ENCODE data around the gene KLHL30. TPM values are rescaled to one million over a fixed set of nuclear protein-coding genes. Genes with fewer than 3 reads are reported as not detected.

The KLHL30 gene
- total RNA-seq, 4 donors from 2014 or later: 0.13 to 0.64 (median 0.34) TPM

DNA sequence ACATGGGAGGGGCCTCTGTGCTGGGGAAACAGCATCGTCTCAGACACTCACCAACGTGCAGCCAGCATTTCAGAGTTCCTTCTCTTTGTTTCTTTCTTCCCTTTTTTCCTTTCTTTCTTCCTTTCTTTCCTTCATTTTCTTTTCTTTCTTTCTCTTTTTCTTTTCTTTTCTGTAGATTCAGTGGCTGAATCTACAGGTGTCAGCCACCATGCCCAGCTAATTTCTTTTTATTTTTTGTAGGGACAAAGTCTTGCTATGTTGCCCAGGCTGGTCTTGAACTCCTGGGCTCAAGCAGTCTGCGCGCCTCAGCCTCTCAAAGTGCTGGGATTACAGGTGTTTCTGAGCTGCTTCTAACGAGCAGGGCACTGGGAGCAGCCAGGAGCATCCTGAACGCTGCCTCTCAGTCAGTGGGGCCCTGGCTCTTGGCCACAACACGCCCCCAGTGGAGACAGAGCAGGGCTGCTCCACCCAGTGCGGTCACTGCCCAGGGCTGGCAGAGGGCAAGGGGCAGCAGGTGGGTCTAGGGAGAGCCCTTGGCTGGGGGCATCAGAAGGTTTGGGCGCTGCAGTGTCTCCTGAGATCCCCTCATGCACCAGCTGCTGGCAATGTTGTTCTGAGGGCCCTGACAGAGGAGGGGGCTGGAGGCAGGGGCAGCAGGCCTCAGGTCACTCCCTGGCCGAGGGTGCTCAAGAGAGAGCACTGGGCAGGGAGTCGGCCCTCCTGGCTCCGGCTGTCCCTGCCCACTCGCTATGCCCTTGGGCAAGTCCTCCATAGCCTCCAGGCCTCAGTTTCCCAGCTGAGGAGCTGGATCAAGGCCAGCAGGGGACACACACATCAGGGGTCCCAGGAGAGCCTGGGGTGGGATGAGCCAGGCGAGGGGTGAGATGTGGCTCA lies 4.7 kb upstream of the KLHL30 start:
- WGBS, 2 donors: 73 to 76% methylated on average over 14 of the region's 14 CpGs
- intact Hi-C loops (cut with DNase I; ENCODE audit: low total_unique reads): no loop called here
- DNase-seq (ENCODE audit: low spot score in 2 of 2): no peak
- no peak for TF ChIP-seq POLR2A (IDR thresholded peaks at IDR 0.05)
- TF ChIP-seq, protein P1, sequence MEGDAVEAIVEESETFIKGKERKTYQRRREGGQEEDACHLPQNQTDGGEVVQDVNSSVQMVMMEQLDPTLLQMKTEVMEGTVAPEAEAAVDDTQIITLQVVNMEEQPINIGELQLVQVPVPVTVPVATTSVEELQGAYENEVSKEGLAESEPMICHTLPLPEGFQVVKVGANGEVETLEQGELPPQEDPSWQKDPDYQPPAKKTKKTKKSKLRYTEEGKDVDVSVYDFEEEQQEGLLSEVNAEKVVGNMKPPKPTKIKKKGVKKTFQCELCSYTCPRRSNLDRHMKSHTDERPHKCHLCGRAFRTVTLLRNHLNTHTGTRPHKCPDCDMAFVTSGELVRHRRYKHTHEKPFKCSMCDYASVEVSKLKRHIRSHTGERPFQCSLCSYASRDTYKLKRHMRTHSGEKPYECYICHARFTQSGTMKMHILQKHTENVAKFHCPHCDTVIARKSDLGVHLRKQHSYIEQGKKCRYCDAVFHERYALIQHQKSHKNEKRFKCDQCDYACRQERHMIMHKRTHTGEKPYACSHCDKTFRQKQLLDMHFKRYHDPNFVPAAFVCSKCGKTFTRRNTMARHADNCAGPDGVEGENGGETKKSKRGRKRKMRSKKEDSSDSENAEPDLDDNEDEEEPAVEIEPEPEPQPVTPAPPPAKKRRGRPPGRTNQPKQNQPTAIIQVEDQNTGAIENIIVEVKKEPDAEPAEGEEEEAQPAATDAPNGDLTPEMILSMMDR (IDR thresholded peaks at IDR 0.05): no peak
- H3K4me3 ChIP-seq (ENCODE audit: low read depth, poor library complexity, severe bottlenecking): no peak overlapping the region

DNA sequence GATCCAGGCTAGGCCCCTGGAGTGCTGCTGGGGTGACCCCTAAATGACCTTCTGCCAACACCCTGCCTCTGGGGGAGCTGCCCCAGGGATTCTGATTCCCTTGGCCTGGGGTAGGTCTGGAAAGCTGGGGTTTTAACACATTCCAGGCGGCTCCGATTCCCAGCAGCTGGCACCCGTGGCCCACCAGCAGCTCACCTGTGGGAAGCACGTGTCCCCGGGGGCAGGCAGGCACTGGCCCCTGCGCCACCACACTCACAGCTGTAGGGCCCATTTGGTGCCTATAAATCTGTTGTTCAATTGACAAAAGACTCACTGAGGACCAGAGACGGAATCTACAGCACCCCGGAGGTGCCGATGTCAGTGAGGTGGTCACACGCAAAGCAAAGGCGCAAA lies 4.1 kb upstream of the KLHL30 start:
- no peak for DNase-seq (ENCODE audit: low spot score in 2 of 2)
- intact Hi-C loops (cut with DNase I; ENCODE audit: low total_unique reads): no loop called here
- no peak for TF ChIP-seq POLR2A (IDR thresholded peaks at IDR 0.05)
- TF ChIP-seq, protein P1 (IDR thresholded peaks at IDR 0.05): no peak
- no peak overlapping the region for H3K4me3 ChIP-seq (ENCODE audit: low read depth, poor library complexity, severe bottlenecking)
- 93 to 98% methylated on average over 7 to 11 of the region's 11 CpGs for WGBS, 2 donors

DNA sequence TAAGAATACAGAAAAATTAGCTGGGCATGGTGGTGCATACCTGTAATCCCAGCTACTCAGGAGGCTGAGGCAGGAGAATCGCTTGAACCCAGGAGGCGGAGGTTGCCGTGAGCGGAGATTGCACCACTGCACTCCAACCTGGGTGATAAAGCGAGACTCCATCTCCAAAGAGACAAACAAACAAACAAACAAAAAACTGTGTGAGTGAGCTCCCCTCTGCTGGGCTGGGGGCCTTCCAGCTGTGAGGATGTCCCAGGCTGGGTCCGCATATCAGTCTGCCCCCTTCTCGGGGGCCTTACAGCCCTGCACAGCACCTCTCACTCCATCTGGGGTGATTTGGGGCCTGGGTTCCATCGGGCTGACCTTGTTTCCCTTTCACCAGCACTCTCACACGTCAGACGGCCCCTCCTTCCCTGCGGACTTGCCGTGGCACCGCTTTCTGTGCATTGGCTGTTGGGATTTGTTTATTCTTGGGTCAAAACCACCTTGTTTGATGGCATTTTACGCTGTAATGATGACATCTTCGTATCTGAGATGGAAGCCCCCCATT lies 2.8 kb upstream of the KLHL30 start:
- no peak overlapping the region for H3K4me3 ChIP-seq (ENCODE audit: low read depth, poor library complexity, severe bottlenecking)
- no peak for DNase-seq (ENCODE audit: low spot score in 2 of 2)
- no peak for TF ChIP-seq POLR2A (IDR thresholded peaks at IDR 0.05)
- intact Hi-C loops (cut with DNase I; ENCODE audit: low total_unique reads): no loop called here
- WGBS, 2 donors: 91 to 93% methylated on average over 15 of the region's 15 CpGs

DNA sequence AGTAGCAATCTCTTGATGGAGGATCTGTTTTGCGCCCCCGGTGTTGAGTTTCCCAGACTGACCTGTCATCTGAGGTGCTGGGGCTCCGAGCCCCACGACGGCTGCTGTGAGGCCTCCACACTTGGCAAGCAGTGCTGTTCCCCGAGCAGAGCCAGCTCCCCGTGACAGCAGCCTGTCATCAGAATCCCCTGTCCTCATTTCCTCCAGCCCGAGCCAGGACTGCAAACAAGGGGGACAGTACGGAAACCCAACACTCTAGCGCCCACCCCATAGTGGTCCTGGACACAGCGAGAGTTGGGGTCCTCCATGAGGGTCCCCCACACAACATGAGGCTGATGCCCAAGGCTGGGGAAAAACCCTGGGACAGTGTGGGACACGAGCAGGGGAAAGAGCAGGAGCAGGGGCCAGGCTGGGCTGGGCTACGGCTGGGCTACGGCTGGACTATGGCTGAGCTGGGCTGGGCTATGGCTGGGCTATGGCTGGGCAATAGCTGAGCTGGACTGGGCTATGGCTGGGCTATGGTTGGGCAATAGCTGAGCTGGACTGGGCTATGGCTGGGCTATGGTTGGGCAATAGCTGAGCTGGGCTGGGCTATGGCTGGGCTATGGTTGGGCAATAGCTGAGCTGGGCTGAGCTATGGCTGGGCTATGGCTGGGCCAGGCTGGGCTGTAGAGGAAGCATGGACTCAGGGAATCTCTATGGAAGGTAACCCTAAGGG lies 1.5 kb upstream of the KLHL30 start:
- intact Hi-C loops (cut with DNase I; ENCODE audit: low total_unique reads): no loop called here
- TF ChIP-seq, protein P1 (IDR thresholded peaks at IDR 0.05): no peak
- TF ChIP-seq POLR2A (IDR thresholded peaks at IDR 0.05): no peak
- no peak for DNase-seq (ENCODE audit: low spot score in 2 of 2)
- 64 to 71% methylated on average over 14 of the region's 14 CpGs for WGBS, 2 donors
- no peak overlapping the region for H3K4me3 ChIP-seq (ENCODE audit: low read depth, poor library complexity, severe bottlenecking)

DNA sequence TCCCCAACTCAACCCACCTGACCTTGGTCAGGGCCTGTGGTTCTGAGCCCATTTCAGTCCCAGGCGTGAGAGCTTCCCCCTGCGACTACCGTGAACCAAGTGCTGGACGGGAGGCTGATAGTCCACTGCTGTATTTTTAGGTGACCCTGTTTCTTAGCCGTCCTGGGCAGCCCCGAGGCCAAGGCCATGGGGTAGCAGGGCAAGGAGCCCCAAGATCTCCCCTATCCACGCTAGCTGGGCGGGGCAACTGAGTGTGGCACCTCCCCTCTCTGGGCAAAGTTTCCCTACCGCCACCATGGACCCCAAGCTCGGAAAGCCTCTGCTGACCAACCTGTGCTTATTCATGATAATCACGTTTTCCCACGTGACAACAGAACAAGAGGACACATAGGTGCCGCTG lies 583 bp upstream of the KLHL30 start:
- no peak for DNase-seq (ENCODE audit: low spot score in 2 of 2)
- WGBS, 2 donors: 86 to 94% methylated on average over 13 of the region's 13 CpGs
- TF ChIP-seq, protein P1 (IDR thresholded peaks at IDR 0.05): no peak
- no peak for TF ChIP-seq POLR2A (IDR thresholded peaks at IDR 0.05)
- intact Hi-C loops (cut with DNase I; ENCODE audit: low total_unique reads): no loop called here
- H3K4me3 ChIP-seq (ENCODE audit: low read depth, poor library complexity, severe bottlenecking): no peak overlapping the region
